ENCODE measurements around the gene CIDEB.

The CIDEB gene

DNA sequence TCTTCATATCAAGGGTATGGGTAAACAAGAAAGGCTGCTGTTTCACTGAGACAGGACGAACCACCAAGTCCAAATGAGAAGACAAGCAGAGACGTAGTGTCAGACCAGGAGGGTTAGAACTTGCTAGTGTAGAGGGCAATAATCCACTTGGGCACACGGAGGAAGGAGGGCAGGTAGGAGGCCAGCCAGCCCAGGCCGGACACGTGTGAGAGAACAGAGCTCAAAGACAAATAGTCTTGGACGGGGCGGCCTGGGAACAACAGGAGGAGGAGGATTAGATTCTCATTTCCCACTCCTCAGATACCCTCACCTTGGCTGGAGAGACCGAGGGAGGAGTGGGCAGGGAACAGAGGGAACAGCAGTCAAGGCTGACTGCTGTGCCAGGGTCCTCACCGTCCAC is 17.0 kb downstream of the CIDEB start:
- DNase-seq: no peak

DNA sequence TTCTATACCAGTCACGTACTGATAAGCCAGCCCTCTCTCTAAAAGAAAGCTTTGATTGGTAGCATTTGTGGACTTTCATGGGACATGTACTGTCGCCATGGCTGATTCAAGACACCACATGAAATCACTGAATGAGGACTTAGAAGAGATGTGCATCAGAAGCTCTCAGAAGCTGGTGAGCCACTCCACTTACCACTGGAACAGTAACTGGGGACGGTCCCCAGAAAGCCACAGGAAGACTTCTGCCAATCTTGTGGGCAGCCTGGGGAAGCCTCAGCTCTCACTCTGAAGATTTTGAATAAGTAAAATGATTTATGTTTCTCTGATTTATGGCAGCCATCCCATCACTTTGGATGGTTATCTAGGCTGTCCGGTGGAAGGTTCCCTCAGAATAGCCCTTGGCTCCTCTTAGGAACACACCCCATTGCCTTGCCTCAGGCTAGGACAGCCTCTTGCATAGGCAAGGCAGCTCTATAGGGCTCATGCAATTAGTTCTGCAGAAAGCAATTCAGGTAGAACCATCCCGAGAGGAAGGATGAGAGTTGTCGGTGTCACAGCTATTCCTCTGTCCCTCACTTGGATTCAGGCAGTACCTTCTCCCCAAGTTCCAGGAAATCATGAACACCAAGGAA is 18.0 kb downstream of the CIDEB start:
- DNase-seq: no peak

DNA sequence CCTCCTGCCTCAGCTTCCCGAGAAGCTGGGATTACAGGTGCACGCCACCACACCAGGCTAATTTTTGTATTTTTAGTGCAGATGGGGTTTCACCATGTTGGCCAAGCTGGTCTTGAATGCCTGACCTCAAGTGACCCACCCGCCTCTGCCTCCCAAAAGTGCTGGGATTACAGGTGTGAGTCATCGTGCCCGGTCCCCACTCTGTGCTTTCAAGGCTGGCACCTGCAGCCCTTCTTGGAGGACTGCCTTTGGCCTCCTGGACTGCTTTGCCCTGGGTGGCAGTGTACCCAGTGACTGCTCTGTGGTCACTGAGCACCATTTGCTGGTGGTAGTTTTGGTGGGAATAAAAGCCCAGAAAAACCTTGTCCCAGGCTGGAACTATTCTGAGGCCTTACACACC is 20.8 kb downstream of the CIDEB start:
- DNase-seq: no peak

DNA sequence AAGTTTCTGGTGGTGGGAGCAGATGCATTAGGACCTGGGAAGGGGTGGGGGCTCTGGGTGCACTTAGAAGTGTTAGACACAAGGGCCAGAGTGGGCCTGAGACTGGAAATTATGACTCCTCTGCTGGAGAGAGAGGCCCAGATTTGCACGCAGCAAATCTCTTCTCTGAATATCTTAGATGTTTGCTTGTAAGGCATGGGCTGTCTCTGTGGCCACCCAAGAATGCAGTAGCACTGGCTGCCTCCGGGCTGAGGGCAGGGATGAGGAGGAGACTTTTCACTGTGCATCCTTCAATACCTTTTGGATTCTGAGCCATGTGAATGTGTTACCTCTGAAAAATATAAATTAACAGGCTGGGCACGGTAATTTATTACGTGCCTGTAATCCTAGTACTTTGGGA is 22.4 kb downstream of the CIDEB start:
- DNase-seq: no peak

DNA sequence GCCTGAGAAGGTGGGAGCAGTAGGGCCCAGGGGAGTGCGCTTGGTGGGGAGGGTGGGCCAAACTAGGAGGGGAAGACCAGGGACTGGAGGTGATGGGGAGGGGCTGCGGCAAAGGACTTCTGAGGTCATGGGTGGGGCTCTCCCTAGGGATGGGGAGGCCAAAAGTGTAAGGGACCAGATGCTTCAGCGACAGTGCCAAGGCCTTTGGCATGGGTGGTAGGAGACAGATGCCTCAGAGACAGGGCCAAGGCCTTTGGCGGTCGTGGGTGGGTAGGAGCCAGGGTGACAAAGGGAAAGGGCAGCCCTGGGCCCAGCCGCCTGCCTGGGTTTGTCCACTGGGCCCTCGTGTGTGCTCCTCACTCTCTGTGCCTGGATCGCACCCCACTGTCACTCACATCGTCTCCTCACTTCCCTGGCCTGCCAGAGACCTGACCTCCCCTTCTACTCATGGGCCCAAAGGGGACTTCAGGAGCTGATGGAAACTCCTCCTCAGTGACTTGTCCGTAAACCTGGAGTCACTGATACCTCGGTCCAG is 23.2 kb downstream of the CIDEB start:
- no peak for DNase-seq

DNA sequence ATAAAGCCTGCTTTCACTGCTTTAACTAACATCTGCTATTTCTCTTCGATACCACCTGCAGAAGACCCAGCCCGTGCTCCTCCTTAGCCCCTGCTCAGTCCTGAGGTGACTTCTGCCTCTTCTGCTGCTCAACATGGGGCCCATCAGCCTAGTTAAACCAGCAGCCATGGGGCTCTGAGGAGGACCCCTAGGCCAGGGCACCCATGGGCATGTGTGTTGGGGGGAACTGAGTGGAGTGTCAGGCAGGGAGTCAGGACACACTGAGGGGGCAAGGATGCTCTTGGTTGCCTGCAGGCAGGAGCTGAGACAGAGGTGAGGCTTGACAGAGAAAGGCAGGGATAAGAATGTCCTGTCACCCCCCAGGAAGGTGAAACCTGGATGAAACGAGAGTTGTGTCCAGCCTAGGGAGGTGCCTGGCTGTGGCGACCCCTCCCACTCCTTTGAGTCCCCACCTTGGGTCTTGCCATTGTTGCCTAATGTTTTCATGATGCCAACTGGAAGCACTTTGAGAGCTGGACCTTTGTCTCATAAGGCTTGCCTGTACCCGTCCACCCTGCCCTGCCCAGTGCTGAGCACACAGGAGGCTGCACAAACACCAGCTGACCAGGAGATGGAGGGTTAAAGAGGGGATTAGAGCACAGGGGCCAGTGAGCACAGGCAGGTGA is 23.8 kb downstream of the CIDEB start:
- no peak for DNase-seq

DNA sequence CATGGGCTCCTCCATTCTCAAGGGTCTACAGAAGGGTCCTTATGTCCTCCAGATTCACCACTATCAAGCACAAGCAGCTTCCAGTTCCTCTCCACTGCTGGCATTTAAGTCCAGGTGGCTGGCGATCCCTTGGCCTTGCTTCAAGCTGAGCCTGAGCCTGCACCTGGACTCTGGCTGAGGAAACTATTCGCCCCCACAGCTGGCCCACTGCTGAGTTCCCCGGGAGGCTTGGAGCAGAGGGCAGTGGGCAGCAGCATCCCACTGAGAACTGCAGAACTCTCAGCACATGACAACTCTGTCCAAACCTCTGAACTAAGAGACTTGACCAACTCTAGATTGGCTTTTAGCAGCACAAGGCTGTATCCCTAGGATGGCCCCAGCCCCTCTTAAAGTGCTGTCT is 25.0 kb downstream of the CIDEB start:
- no peak for DNase-seq

DNA sequence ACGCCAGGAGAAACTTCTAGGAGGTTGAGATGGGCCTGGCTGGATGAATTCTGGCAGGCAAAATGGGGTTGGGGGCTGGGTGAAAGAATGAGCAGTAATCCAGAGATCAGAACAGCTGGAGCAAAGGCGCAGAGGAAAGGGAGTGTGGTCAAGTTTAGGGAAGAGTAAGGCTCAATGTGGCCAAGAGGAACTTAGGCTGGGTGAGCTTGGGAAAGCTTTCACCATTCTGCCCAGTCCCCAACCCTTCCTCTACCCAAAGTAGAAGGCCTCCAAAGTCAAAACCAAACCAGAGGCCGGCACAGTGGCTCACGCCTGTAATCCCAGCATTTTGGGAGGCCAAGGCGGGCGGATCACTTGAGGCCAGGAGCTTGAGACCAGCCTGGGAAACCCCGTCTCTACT is 26.1 kb downstream of the CIDEB start:
- no peak for DNase-seq

DNA sequence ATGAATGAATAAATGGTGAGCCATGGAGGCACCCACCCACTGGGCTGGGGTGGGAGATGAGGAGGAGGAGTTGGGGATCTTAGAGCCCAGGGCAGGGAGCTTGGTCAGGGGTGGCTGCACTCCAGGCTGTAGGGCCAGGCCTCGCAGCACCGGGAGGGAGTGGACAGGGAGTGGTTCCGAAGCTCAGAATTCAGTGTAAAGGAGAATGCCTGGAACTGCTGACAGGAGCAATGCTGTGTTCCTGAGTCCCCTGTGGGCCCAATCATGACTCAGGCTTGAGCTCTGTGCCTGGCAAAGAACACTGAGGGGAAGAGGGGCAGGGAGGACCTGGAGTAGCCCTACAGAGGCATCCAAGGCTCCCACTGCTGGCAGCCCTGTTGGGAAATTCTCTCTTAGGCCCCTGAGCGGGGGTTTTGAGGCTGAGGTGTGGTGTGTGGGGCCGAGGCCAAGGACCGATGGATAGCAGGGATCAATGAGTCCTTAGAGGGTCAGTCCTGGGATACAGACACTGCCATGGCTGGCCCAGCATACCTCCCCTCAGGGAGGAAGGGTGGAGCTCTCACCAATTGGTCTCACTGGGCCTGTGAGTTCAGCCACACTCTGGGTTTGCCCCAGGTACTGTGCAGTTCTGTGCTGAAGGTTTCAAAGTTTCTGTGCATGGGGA is 26.8 kb downstream of the CIDEB start:
- no peak for DNase-seq

DNA sequence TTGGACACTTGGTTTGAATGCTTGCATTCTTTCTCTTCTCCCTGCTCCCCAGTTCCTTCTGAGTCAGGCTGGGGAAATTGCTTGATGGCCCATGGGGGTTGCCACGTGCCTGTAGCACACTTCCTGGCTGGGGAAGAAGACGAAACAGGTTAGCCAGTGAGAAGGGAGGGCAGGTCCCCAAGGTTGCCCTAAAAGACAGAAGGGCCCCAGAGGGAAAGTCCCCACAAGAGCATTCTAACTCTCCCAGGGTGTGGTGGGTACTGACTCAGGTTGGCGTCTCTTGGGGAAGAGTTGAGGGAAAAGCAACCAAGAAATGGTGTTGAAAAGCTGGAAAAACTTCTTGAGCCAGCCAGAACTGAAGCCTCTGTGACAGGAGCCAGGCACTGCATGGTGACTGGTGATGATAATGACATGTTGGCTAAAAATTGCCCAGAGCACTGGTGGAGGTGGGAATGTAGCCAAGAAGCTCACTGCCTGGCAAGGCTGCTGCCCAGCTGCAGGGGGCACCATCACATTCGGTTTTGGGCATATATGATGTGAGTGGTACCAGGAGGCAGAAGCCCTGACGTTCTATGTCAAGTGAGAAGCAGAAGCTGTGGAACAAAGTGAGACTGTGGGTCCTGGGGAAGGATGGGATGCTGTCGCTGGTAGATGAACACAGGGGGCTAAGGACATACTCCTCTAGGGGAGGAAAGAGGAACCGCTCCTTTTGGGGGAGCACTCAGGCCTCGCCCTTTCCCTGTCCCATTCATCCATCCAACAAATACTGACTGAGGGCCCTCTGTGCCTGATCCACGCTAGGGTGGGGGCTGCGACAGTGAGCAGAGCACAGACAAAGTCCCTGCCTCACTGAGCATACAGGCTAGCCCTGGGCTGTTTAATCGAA is 28.2 kb downstream of the CIDEB start:
- DNase-seq: no peak

DNA sequence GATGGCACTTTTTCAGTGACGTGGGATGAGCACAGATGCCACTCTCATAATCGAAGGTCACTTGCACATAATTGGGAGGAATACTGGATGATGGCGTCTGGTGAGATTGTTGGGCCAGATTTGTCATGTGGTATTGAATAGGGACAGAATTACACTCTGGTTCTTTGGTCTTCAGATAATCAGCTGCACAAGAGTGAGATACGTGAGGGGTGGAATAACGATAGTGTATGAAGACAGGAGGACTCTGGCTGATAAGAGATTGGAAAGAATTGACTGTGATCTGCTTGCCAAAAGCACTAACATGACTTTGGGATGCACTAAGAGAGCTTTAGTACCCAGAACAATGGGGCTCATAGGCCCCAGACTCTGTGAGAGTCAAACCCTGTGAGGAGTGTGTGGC is 29.4 kb downstream of the CIDEB start:
- no peak for DNase-seq

DNA sequence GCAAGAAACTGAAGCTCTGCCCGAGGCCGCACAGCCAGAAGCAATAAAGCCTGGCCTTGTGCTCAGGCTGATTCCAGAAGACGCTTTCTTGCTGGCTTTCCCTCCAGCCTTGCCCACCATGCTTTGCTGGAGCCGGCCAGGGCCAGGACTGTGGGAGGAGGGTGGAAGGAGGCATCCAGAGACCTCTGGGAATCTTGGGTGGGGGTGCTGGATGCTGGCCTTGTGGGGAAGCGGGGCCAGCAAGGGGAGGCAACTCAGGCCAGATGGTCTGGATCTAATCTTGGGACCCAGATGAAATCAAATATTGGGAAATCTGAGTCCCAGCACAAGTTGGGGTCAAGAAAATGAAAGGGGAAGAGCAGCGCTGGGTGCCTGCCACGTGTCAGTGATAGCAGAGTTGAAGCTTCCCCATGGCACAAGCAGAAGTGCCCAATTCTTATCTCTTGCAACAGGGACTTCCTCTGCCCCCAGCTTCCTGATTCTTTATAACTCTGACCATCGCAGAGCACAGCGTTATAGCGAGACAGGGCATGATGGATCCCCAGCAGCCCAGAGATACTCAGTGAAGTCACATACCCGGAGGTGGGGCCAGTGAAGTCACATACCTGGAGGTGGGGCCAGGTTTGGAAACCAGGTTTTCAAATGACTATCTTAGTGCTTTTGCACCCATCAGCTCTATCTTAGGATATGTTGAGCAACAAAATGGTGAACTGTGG is 30.0 kb downstream of the CIDEB start:
- no peak for DNase-seq

DNA sequence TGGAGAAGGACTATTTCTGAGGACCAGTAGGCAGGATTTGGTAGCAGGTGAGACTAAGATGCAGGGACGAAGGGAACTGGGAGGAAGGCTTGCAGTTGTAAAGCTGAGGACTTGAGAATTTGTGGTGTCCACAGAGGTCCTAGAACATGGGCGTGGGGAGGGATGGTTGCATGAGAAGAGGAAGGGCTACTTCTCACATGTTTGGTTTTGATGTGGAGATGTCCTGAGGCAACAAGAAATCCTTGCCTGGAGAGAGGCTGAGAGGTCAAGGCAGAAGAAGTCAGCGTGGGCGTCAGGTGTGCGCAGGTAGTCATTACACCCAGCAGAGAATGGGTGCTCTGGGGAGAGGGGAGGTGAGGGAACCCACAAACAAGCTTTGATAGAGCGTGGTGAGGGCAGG is 30.7 kb downstream of the CIDEB start:
- no peak for DNase-seq

DNA sequence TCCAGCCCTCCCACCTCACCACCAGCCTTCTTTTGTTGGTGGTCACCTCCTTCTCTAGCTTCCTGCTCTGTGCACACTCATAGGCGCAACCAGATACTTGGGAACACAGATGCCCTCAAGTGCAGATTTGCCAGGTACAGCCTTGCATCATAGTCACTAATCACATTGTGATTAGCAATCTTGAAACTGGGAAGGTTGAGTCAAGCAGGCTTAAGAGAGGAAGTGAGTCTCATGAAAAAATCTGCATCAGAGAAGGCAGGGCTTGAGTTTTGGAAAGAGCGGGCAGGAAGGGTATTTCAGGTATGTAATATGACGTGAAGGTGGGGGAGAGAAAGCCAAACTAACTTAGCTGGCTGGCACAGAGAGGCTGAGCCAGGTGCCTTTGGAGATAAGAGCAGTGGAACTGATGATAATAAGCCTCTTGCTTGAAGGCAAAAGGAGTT is 33.7 kb downstream of the CIDEB start:
- DNase-seq: no peak

DNA sequence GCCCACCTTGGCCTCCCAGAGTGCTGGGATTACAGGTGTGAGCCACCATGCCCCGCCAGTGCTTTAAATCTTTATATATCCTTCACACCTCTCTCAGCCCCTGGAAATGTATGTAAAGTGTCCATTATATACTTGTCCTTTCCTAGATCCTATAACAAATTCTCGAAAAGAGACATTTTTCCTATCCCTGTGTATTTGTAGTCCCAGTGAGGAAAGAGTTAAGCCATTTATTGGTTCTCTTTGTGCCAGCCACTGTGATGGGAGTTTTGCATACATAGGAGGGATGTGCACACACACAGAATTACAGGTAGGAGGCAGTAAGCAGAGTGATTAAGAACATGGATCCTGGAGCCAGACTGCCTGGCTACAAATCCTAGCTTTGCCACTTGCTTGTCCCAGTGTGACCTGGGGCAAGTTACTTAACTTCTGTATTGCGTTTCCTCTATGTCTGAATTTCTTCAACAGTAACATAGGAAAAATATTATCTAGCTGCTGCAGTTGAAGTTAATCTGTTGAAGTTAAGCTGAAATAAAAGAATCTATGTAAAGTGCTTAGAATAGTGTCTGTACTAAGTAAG is 34.3 kb downstream of the CIDEB start:
- DNase-seq: no peak

DNA sequence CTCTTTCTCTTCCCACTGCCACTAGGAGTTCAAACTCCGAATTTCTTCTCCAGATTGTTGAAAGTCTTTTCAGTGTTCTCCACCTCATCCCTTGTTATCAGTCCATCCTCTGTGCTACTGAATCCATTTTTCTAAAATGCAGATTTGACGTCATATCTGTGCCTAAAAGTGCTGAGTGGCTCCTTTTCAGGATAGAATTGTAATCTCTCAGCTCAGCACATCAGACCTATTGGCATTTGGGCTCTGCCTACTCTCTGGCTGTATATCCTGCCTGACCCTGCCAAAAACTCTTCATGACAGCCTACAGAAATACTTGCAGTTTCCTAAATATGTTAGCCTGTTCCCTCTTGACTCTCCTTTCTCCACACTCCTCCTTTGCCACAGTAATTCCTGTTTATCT is 35.3 kb downstream of the CIDEB start:
- DNase-seq: no peak

DNA sequence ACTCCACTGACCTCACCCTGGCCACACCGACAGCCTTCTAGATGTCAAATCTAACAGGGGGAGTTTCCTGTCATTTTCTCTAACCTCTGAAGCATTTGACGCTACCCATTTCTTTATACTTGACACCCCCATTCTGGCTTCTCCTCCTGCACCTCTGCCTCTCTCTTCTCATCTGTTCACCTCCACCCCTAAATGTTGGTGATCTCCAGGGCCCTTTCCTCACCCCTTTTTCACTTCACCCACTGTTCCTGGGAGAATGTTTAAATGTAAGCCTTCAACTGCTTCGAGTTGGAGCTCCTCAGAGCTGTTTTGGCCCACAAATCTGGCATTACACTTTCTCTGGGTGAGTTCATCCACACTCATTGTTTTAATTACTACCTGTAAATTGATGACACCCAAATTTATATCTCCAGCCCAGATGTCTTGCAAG is 35.9 kb downstream of the CIDEB start:
- DNase-seq: no peak

DNA sequence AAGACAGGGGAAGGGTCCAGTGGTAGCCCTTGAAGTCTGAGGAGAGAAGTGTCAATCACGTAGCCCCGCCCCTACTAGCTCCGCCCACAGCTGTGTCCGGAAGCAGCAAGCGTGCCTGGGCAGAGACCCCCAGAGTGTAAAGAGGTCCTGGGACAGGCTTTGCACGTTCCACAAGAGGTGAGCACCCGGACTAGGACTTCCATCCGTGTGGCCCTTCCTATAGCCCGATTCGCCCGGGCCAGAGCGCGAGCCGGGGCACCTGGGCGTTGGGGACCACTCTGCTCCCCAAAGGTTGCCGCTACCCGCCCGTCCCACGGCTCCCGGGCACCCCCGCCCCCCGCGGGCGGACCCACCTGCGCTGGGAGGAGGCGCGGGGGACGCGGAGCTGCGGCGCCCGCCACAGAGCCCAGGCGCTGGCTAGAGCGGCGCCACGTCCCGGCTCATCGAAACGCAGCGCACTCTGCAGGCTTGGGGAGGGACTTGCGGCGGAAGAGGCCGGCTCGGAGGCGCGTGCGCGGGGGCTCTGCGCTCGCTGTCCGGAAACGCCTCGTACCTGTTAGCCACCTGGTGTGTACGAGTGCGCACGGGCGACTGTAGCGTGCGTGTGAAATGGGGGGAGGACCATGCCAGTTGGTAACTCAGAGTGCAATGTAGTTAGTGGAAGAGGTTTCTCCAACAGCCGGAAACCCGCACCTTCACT is 36.5 kb downstream of the CIDEB start, which contains the start of gene RABGGTA:
RABGGTA (minus strand) TSS at position 464 of the 700 bp plus-strand sequence. CDS start 482 bp downstream, outside the sequence.
- peak; percentile 93 for DNase-seq

DNA sequence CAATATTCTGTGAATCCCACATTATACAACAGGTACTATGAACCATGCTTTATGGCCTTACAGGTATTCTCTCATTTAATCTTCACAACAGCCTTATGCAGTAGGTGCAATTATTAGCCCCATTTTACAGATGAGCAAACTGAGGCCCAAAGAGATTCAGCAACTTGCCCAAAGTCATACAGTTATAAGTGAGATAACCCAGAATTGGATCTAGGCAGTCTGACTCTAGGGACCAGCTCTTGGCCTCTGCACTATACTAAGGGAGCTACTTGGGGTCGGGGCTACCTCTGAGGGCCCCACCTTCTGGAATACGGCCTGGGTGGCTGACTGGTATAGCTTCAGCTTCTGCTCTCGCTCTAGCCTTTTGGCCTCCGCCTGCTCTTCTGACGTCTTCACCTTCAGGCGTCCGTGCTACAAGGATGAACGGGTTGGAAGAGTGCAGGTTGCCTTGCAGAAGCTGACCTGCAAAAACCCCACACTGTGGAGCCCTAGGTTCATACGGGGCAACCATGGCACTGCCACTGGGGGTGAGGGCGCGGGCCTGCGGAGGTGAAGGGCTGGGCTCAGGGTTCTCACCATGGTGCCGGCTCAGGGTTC is 37.1 kb downstream of the CIDEB start:
- no peak for DNase-seq

DNA sequence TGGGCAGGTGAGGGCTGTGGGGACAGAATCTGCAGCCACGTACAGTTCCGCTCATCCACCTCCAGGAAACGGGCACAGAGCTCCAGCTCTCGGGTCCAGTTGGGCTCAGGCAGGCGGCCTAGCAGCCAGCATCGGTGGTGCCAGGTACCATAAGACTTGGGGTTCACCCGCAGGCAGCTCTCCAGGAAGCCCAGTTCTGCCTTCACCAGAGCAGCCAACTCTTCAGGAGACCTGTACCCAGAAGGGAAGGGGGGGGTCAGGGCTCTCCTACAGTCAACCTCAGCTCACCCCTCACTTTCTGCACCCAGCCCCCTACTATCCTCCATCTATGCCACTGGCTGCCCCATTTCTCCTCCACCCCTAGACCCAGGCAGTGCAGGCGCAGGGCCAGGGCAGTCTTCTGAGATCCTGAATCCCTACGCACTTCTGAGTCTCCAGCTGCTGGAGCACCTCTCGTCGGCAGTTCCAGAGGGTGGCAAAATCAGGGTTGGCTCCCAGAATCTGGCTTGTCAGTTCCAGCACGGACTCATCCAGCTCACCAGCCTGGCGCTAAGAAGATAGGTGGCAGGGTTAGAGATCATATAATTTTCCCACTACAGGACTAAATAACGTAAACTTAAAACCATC is 37.8 kb downstream of the CIDEB start:
- DNase-seq: no peak

Data from femur (tissue), 1 donor.